T follicular helper cell (primary cell): Measurements from ENCODE around the gene TBR1.

Experiments used
- DNase-seq: peaks from one replicate; pipeline ENCODE4 v3.0.0-alpha.2; 2020; ENCODE audit warnings: low read depth
- total RNA-seq, 2 experiments: gene quantifications; one replicate each; lab custom pipeline; 2026; lab: John Stamatoyannopoulos, UW

Gene TBR1
- total RNA-seq = 0.06 to 0.17 reads per million in 2 experiments

GRCh38 chr2:161415987-161416707 lies at the start of gene TBR1:
TSS of gene TBR1 (plus strand) at chr2:161416297. CDS start at chr2:161416411, 114 bp downstream.
- DNase-seq = no peak

GRCh38 chr2:161367675-161368074 lies 48.4 kb upstream of the TBR1 start:
- DNase-seq = no peak

GRCh38 chr2:161369311-161369710 lies 46.8 kb upstream of the TBR1 start:
- no peak for DNase-seq

GRCh38 chr2:161370981-161371380 lies 45.1 kb upstream of the TBR1 start:
- no peak for DNase-seq

- no peak for DNase-seq
Observed at GRCh38 chr2:161371869-161372268, 44.2 kb upstream of the TBR1 start.

GRCh38 chr2:161373942-161374341 lies 42.2 kb upstream of the TBR1 start:
- DNase-seq = no peak

GRCh38 chr2:161374446-161374845 lies 41.7 kb upstream of the TBR1 start:
- DNase-seq = no peak

- no peak for DNase-seq
Observed at GRCh38 chr2:161379740-161380139, 36.4 kb upstream of the TBR1 start.

- DNase-seq = no peak
Observed at GRCh38 chr2:161381546-161381945, 34.6 kb upstream of the TBR1 start.

GRCh38 chr2:161382747-161383146 lies 33.4 kb upstream of the TBR1 start:
- no peak for DNase-seq

- no peak for DNase-seq
Observed at GRCh38 chr2:161384864-161385263, 31.2 kb upstream of the TBR1 start.

- no peak for DNase-seq
Observed at GRCh38 chr2:161386228-161386824, 29.8 kb upstream of the TBR1 start.

- DNase-seq = no peak
Observed at GRCh38 chr2:161388146-161388779, 27.8 kb upstream of the TBR1 start.

GRCh38 chr2:161391737-161392506 lies 24.2 kb upstream of the TBR1 start:
- DNase-seq = no peak

- no peak for DNase-seq
Observed at GRCh38 chr2:161400076-161400475, 16.0 kb upstream of the TBR1 start.

- no peak for DNase-seq
Observed at GRCh38 chr2:161402297-161402696, 13.8 kb upstream of the TBR1 start.

GRCh38 chr2:161406316-161406715 lies 9.8 kb upstream of the TBR1 start:
- DNase-seq = no peak

GRCh38 chr2:161407597-161407996 lies 8.5 kb upstream of the TBR1 start:
- no peak for DNase-seq

GRCh38 chr2:161409308-161409907 lies 6.7 kb upstream of the TBR1 start:
- no peak for DNase-seq

- DNase-seq = no peak
Observed at GRCh38 chr2:161412346-161412745, 3.8 kb upstream of the TBR1 start.

- no peak for DNase-seq
Observed at GRCh38 chr2:161414042-161415033, 1.8 kb upstream of the TBR1 start.
